SK-N-SH (cell line): ENCODE measurements around the gene PRDM5.

Source experiments
- FOSL2 ChIP-seq: IDR thresholded peaks from 2 replicates; pipeline ENCODE4 v1.4.0; 2012; ENCODE audit warnings: low read depth, mild to moderate bottlenecking, moderate library complexity, borderline replicate concordance
- TAF1 ChIP-seq: IDR thresholded peaks from 2 replicates; pipeline ENCODE4 v1.6.1; 2012; ENCODE audit warnings: low read depth, mild to moderate bottlenecking, low read length, moderate library complexity, borderline replicate concordance

- TF ChIP-seq TAF1 (no peak), FOSL2 (no peak)
These were observed 101.5 kb downstream of the PRDM5 start for GRCh38 chr4:120821029-120821428.
